Measurements from ENCODE around the gene SNX21. TPM values are rescaled to one million over a fixed set of nuclear protein-coding genes. Genes with fewer than 3 reads are reported as not detected.

Gene SNX21
- total RNA-seq, 2 experiments from 2014 or later, result 1.6 TPM

DNA sequence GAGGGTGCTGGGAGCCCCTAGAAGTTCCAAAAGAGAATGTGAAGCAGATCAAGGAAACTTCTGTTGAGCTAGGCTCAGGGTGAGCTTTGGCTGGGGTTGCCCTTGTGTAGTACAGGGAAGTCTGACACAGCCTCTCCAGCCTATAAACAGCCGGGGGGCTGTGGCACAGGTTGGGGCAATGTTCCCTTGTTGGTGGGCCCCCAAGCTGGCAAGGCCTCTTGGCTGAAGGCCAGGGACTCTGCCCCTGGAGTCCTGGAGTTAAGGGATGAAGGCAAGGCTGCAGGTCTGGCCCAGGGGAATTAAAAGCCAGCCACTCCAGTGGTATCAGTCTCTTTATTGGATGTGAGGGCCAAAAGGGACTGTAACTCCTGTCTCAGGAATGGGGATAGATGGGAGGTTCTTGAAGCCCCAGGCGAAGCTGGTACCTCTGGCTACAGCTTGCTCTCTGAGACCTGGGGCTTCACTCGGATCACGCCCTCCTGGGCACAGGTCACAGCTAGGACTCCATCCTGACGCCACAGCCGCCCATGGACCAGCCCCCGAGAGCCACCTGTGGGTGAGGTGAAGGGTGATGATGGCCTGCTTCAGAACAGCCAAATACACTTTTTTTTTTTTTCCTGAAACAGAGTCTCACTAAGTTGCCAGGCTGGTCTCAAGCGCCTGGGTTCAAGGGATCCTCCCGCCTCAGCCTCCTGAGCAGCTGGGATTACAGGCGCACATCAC is 8.0 kb downstream of the SNX21 start:
- ChIA-PET CTCF (no interaction called here), POLR2A (interaction anchor here (0.7 kb wide), 1 partner anchor 24 kb away, joined by 5 read pairs; no protein-coding TSS in a partner anchor)

DNA sequence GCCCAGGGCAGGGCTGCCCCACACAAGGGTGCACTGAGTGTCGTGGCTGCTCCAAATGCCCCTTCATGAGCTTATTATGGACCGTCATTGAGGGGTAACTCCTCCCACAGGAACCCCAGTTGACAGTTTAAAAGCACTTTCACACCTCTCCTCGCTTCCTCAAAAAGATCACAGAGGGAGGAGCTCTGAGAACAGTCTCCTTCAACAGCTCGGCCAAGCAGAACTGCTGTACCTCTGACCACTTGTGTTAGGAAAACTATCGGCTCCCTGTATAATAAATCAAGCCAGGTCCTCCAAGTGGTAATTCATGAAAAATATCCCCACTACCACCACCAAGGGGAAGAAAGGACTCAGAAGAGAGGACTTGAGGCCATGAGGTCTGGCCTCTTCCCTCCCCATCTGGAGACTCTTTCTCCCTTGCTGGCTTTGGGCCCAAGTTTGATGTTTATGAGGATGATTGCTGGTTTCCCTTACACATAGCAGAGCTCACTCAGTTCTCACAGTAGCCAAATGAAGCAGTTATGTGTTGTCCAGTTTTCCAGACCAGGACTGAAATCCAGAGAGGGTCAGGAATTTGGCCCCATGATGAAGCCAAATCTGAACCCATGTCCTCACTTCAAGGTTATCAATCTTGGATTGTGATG is 8.7 kb downstream of the SNX21 start:
- CTCF ChIA-PET, result no interaction called here
- POLR2A ChIA-PET, result no interaction called here

DNA sequence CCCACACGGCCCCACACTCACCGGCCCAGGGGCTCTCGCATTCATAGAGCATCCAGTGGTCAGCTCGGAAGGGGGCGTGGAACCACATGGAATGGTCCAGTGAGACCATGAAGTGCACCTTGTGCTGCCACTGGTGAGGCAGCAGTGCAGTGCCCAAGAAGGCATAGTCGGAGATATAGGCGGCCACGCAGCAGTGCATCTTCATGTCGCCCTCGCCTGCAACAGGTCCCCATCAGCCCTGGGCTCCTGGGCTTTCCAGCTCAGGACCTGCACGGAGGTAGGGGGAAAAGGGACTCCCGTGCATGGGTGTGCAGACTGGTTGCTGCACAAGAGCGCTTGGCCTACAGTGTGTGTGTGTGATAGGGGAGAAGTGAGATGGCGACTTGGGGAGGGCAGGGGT is 9.9 kb downstream of the SNX21 start:
- ChIA-PET CTCF (interaction anchor here (0.5 to 1.0 kb wide), 2 partner anchors 37 to 41 kb away, joined by 3 to 4 read pairs; partner anchors contain the start of gene ZSWIM1), POLR2A (no interaction called here)

DNA sequence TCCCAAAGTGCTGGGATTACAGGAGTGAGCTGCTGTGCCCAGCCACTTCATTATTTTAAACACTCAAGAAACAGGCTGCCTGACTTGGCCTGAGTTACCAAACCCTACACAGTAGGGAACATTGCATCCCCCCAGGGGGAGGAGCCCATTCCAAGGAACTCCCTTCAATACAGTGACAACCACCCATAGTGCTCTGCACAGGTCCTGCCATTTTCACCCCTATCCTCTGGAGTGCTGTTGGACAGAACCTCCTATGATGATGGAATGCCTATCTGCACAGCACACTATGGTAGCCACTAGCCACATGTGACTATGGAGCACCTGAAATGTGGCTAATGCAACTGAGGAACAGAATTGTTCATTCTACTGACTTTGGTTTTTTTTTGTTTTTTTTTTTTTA is 11.9 kb downstream of the SNX21 start:
- ChIA-PET POLR2A (no interaction called here), CTCF (no interaction called here)

DNA sequence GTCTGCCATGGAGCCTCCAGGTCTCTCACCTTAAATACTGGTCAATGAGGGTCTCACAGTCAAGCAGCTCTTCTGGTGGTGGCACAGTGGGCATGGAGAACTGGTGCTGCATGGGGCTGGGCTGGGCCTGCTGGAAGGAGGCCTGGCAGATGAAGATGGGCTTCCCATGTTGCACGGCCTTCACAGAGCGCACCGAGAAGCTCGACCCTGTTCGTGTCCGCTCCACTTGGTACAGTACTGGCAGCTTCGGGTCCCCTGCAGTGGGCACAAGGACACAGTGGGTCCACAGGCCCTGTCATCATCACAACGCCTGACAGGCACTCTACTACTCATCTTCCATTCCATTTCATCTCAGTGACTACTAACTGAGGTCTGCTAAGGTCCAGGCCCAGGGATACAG is 14.8 kb downstream of the SNX21 start:
- ChIA-PET POLR2A (no interaction called here), CTCF (interaction anchor here (1.5 kb wide), 1 partner anchor 49 kb away, joined by 5 read pairs; no protein-coding TSS in a partner anchor)

DNA sequence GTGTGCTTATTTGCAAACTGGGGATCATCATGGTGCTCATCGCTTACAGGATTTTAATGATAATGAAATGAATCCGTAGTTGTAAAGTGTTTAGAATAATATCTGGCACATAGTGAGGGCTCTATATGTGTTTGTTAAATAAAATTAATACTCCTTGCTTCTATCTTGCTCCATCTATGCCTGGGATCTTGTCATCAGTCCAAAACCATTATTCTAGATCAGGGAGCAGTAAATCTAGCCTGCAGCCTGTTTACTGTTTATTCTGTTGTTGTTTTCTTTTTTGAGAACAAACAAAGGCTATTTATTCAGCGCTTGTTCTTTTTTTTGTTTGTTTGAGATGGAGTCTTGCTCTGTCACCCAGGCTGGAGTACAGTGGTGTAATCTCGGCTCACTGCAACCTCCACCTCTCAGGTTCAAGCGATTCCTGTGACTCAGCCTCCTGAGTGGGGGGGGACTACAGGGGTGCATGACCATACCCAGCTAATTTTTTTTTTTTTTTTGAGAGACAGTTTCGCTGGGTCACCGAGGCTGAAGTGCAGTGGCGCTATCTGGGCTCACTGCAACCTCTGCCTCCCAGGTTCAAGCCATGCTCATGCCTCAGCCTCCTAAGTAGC is 15.5 kb downstream of the SNX21 start:
- POLR2A ChIA-PET, result no interaction called here
- CTCF ChIA-PET, result interaction anchor here (1.5 kb wide), 1 partner anchor 50 kb away, joined by 5 read pairs; no protein-coding TSS in a partner anchor

DNA sequence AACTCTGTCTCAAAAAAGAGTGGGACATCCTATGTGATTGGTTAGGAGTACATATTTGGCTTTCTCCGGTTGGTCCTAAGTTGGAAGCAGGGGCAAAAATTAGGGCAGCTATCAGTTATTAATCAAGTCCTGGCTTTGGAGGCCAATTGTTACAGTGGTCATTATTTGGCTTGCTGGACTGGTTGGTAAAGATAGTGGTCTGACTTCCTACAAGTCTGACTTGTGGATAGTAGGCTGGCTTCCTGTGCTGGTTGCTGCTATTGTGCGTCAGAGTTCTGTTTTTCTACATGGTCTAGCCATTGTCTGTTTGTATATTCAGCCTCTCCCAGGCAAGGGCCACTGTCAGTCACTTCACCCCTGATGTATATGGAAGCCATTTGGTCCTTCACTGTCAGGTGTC is 16.6 kb downstream of the SNX21 start:
- CTCF ChIA-PET, result no interaction called here
- POLR2A ChIA-PET, result no interaction called here

DNA sequence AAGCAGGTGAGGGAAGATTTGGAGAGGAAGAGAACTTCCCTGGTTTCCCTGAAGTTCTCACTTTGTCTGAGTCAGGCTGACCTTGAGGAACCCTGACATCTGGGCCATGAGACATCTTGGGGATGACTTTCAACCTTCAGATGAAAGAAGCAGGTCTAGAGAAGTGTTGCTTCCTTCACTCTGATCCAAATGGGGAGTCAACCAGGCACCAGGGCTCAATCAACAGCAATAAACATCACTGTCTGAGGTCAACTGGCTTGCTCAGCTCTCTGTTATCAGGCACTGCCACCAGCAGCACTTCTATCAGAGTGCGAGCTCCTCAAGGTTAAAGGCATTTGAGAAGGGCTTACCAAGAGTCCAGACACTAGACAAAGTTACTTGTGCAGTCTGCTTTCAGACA is 17.3 kb downstream of the SNX21 start:
- ChIA-PET CTCF (no interaction called here), POLR2A (interaction anchor here (0.6 kb wide), 1 partner anchor 115 kb away, joined by 3 read pairs; no protein-coding TSS in a partner anchor)

DNA sequence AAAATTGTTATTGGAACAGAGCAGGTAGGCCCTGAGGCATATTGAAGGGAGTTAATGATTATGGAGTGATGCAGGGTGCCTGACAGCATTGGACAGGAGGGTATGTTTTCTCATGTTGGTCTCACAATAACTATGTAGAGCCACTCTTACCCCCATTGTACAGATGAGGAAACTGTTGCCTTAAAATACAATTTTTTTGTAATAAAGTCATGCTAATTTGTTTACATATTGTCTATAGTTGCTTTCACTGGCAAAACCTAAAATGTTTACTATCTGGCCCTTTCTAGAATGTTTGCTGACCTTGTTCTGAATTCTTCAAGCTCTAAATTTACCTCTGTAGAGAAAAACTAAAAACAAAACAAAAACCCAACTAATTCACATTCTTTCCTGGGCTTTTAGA is 17.9 kb downstream of the SNX21 start:
- ChIA-PET CTCF (interaction anchor here (1.7 kb wide), 1 partner anchor 52 kb away, joined by 4 read pairs; no protein-coding TSS in a partner anchor), POLR2A (interaction anchor here (0.6 kb wide), 1 partner anchor 114 kb away, joined by 3 read pairs; no protein-coding TSS in a partner anchor)

DNA sequence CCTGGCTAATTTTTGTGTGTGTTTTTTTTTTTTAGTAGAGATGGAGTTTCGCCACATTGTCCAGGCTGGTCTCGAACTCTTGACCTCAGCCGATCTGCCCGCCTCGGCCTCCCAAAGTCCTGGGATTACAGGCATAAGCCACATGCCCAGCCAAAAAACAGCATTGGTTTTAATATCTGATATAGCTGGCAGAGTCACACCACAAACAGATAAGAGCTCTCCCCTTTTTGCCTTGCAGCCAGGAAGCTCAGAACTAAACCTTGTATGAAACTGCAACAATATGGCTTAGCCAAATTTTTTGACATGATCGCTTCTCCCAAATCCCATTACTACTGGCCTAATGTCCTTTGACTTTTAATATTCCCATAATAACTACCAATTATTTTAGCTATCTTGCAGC is 18.7 kb downstream of the SNX21 start:
- CTCF ChIA-PET, result interaction anchor here (0.8 to 1.7 kb wide), 2 partner anchors 53 to 113 kb away, joined by 3 to 4 read pairs; no protein-coding TSS in a partner anchor
- POLR2A ChIA-PET, result no interaction called here

DNA sequence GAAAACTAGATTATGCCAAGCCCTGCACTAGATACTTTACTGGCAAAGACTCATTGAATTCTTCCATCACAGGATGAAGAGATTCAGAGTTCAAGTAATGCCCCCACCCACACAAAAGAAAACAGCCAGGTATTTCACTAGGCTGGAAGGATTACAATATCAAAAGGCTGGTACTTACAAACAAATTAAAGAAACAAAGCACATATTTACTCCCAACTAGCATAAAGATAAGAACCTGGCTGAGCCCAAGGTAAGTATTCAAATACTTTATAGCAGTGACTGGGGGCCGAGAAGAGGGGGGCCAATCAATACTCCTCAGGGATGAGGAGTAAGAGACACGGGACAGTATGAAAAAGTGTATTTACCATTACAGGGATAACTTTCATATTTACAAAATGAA is 19.9 kb downstream of the SNX21 start:
- POLR2A ChIA-PET, result interaction anchor here (1.0 kb wide), 1 partner anchor 74 kb away, joined by 3 read pairs; no protein-coding TSS in a partner anchor
- CTCF ChIA-PET, result no interaction called here

DNA sequence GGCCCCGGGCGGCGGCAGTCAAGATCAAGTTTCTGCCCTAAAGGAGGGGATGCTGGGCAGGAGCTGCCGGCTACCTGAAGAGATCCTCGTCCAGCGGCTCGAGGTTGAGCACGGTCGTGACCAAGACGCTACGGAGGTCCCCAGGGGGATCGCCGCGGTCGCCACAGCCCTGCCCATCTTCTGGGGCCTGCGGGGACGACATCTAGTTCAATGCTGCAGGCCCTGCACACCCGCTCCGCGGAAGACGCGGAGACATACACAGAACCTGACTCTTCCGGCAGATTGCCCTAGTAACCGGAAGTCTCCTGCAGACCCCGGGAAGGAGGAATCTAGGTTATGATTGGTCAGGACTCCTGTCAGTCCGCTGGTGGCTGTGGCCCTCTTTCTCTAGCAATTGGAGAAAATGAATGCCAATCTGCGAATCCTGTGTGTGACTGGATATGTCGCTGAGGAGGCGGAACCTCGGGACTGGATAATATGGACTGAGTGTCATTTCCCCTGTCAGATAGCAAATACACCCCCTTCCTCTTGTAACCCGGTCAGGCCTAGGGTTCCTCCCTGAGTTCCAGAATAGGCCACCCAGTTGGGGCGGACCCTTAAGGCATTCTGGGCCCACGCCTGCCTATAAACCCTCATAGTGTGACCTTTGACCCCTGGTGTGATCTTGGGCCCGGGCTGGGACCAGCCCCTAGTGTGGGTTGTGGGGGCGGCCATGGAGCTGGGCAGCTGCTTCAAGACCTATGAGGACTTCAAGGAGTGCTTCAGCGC is 23.7 kb downstream of the SNX21 start, which contains the start of the genes ACOT8 and ZSWIM3:
Gene ACOT8, minus strand, starts transcription at position 279 of the 768 bp plus-strand sequence. Its CDS starts 77 bp downstream, at position 202.
Gene ZSWIM3, plus strand, starts transcription at position 501 of the 768 bp plus-strand sequence. Its CDS starts 212 bp downstream, at position 713.
- ChIA-PET CTCF (interaction anchor here (0.7 to 1.3 kb wide), 2 partner anchors 24 kb away, joined by 3 read pairs; partner anchors contain the start of gene ZSWIM1), POLR2A (interaction anchor here (0.9 to 2.2 kb wide), 2 partner anchors 24 to 33 kb away, joined by 3 to 5 read pairs; partner anchors contain the start of gene ZSWIM1)

DNA sequence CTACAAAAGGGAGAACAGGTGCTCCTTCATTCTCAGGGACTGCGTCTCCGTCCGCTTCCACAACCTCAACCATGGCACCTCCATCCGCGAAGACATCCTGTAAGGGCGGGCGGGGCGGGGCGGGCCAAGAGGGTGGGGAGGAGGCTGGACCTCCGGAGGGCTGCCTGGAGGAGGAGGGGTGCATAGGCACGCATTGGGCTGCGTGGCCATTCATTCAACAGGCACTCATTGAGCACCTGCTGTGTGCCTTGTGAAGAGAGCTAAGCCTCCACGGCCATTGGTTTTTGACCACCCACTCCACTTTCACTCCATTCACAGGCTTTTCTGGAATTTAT is 24.2 kb downstream of the SNX21 start:
- POLR2A ChIA-PET, result interaction anchor here (2.2 kb wide), 1 partner anchor 23 kb away, joined by 5 read pairs; the partner anchor contains the start of gene ZSWIM1

DNA sequence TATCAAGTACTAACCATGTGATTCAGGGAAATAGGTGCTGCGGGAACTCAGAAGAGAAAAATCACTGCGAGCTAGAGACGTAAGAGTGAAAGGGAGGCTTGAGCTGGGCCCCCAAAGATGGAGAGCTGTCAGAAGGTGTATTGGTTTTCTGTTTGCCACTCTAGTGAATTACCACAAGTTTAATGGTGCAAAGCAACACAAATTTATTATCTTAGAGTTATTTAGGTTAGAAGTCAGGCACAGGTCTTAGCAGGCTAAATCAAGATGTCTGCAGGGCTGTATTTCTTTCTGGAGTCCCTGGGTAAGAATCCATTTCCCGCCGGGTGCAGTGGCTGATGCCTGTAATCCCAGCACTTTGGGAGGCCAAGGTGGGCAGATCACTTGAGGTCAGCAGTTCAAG is 26.3 kb downstream of the SNX21 start:
- CTCF ChIA-PET, result no interaction called here
- POLR2A ChIA-PET, result no interaction called here

More for the DNA sequence above, 24.2 kb downstream of the SNX21 start:
- CTCF ChIA-PET, result interaction anchor here (0.7 kb wide), 1 partner anchor 23 kb away, joined by 3 read pairs; the partner anchor contains the start of gene ZSWIM1

DNA sequence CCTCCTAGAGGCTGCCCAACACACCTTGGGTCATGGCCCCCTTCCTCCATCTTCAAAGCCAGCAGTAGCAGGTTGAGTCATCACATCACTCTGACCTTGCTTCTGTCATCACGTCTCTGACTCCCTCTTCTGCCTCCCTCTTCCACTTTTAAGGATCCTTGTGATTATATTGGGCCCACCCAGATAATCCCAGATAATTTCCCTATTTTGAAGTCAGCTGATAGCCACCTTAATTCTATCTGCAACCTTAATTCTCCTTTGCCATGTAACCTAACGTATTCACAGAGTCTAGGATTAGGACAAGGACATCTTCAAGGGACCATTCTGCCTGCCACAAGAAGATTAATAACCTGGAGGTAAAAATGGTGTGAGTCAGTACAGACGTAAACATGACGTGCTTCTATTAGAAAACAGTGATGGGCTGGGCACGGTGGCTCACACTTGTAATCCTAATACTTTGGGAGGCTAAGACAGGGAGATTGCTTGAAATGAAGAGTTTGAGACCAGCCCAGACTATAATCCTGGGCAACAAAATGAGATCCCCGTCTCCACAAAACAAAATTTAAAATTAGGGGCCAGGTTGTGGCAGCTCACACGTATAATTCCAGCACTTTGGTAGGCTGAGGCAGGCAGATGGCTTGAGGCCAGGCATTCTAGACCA is 27.1 kb downstream of the SNX21 start:
- ChIA-PET POLR2A (no interaction called here), CTCF (no interaction called here)

DNA sequence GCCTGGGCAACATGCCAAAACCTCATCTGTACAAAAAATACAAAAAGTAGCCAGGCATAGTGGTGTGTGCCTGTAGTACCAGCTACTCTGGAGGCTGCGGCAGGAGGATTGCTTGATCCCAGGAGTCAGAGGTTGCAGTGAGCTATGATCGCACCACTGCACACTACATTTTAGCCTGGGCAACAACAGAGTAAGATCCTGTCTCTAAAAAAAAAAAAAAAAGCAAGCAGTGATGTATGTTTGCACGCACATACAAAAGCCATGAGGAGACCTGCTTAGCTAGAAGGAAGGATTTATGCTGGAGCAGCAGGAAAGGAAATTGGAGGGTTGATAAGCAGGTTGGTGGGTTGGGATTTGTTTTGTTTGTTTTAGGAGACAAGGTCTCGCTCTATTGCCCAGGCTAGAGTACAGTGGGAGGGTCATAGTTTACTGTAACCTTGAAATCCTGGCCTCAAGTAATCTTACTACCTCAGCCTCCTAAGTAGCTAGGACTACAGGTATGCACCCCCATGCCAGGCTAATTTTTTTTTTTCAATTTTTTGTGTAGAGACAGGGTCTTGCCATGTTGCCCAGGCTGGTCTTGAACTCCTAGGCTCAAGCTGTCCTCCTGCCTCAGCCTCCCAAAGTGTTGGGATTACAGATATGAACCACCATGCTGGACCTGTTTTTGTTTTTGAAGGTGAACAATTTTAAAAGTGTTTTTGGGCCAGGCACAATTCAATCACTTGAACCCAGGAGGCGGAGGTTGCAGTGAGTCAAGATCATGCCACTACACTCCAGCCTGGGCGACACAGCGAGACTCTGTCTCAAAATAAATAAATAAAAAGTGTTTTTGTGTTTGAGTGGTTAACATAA is 27.8 kb downstream of the SNX21 start:
- ChIA-PET POLR2A (no interaction called here), CTCF (interaction anchor here (0.6 to 0.7 kb wide), 4 partner anchors 11 to 79 kb away, joined by 3 to 4 read pairs (median 4); no protein-coding TSS in a partner anchor)

DNA sequence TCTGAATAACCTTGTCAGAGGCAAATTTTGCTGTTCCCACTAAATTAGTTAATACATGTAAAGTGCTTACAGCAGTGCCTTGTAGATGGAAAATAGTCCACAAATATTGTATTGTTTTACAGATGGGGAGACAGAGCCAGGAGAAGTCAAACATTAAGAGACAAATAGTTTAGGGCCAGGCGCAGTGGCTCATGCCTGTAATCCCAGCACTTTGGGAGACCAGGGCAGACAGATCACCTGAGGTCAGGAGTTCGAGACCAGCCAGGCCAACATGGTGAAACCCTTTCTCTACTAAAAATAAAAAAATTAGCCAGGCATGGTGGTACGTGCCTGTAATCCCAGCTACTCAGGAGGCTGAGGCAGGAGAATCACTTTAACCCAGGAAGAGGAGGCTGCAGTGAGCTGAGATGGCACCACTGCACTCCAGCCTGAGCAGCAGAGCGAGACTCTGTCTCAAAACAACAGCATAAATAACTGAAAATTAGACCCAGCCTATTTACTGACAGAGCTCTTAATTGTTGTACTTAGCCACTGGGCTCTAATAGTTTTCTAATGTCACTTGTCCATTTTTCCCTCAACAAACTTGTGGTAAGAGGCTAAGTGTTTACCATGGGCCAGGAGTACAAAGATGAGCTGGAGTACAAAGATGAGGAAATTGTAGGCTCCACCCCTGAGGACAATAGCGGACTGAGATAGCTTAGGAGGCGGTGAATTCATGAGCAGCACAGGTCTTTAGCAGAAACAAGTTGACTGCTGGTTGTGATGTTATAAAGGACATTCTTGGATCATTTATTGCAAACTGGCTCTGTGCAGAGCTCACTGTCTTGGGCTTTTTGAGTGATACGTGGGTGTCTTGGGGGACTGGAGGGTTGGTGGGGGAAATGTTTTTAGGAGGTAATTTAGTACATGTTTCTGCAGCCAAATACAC is 30.2 kb downstream of the SNX21 start:
- ChIA-PET POLR2A (no interaction called here), CTCF (no interaction called here)

Data from activated CD8-positive, alpha-beta memory T cell treated with anti-CD3 and anti-CD28 coated beads for 36 hours (primary cell).